ENCODE measurements around the gene RHEB. TPM values are rescaled to one million over a fixed set of nuclear protein-coding genes. Genes with fewer than 3 reads are reported as not detected.

RHEB gene
- polyA plus RNA-seq, 1 of the 3 experiments (the other 2 are of a cell fraction): 87.3 TPM

- Histone ChIP-seq H3K27ac (ENCODE audit: low read depth in 2 of 2, low read length in 1 of 2) (peak overlapping the region in 1 of 2 experiments; percentile 17; a peak in 1 of 4 replicates), H4K20me1 (ENCODE audit: insufficient read depth) (peaks cover 48% of the 10 kb centered on the region), H3K9ac (no peak overlapping the region), H3K9me2 (no peaks in the 10 kb centered on the region), H3K27me3 (ENCODE audit: insufficient read depth) (no peaks in the 10 kb centered on the region), H3K4me3 (ENCODE audit: low read depth in 2 of 2, low read length in 1 of 2) (no peak overlapping the region), H3K79me2 (ENCODE audit: insufficient read depth) (peaks cover 95% of the 10 kb centered on the region), H3K4me2 (no peak overlapping the region), H2AFZ (ENCODE audit: low read depth) (no peak overlapping the region), H3K9me3 (no peaks in the 10 kb centered on the region), H3F3A (replicated peaks; ENCODE audit: insufficient read depth) (peaks cover 52% of the 10 kb centered on the region), H3K4me1 (ENCODE audit: control insufficient read depth in 1 of 2, insufficient read depth in 2 of 2, low read depth in 1 of 2, low read length in 1 of 2) (peaks cover 3 to 11% of the 10 kb centered on the region in 2 experiments; a peak in 3 of 4 replicates), H3K36me3 (replicated peaks in 1 of 2; ENCODE audit: control insufficient read depth in 1 of 2, insufficient read depth in 2 of 2, low read length in 1 of 2) (peaks cover 74 to 77% of the 10 kb centered on the region in 2 experiments)
- ChIA-PET CTCF (interaction anchor here (1.0 to 1.3 kb wide), 3 partner anchors 11 to 22 kb away, joined by 3 read pairs; no protein-coding TSS in a partner anchor), POLR2A (no interaction called here)
- TF ChIP-seq FOSL2 (IDR thresholded peaks at IDR 0.05; ENCODE audit: borderline replicate concordance, low read depth): 0 out of 2 replicates have a peak, but pooled peaks have one; percentile 1
- TF ChIP-seq TAF1 (IDR thresholded peaks at IDR 0.05; ENCODE audit: borderline replicate concordance, low read depth, low read length): no peak
- DNase-seq: no peak
Measured at GRCh38 chr7:151488096-151488495, 31.6 kb downstream of the RHEB start.

- 95% methylated on average over 2 of the region's 2 CpGs for WGBS (ENCODE audit: low lambda C conversion rate)
- no peak overlapping the region for H3K9ac ChIP-seq
- no peak overlapping the region for H3K4me2 ChIP-seq
- POLR2A ChIA-PET: no interaction called here
- no peak overlapping the region for H2AFZ ChIP-seq (ENCODE audit: low read depth)
- TF ChIP-seq POLR2AphosphoS5 (IDR thresholded peaks at IDR 0.05; ENCODE audit: low read depth, low read length): no peak
- peaks cover 55% of the 10 kb centered on the region for H3F3A ChIP-seq (replicated peaks; ENCODE audit: insufficient read depth)
- CTCF ChIA-PET: interaction anchor here (0.9 to 1.3 kb wide), 2 partner anchors 10 to 119 kb away, joined by 3 to 4 read pairs; no protein-coding TSS in a partner anchor
- H3K27me3 ChIP-seq (ENCODE audit: insufficient read depth): no peaks in the 10 kb centered on the region
- H3K4me1 ChIP-seq (ENCODE audit: control insufficient read depth in 1 of 2, insufficient read depth in 2 of 2, low read depth in 1 of 2, low read length in 1 of 2): peaks cover 3 to 11% of the 10 kb centered on the region in 2 experiments; a peak in 3 of 4 replicates
- H3K36me3 ChIP-seq (replicated peaks in 1 of 2; ENCODE audit: control insufficient read depth in 1 of 2, insufficient read depth in 2 of 2, low read length in 1 of 2): peaks cover 74 to 85% of the 10 kb centered on the region in 2 experiments
- H3K79me2 ChIP-seq (ENCODE audit: insufficient read depth): peaks cover 95% of the 10 kb centered on the region
- no peak overlapping the region for H3K27ac ChIP-seq (ENCODE audit: low read depth in 2 of 2, low read length in 1 of 2)
- no peaks in the 10 kb centered on the region for H3K9me2 ChIP-seq
- no peak for DNase-seq
- peaks cover 44% of the 10 kb centered on the region for H4K20me1 ChIP-seq (ENCODE audit: insufficient read depth)
- no peaks in the 10 kb centered on the region for H3K9me3 ChIP-seq
- H3K4me3 ChIP-seq (ENCODE audit: low read depth in 2 of 2, low read length in 1 of 2): no peak overlapping the region
Measured at GRCh38 chr7:151487228-151487627, 32.5 kb downstream of the RHEB start.

GRCh38 chr7:151486074-151486473 is 33.6 kb downstream of the RHEB start:
- H3F3A ChIP-seq (replicated peaks; ENCODE audit: insufficient read depth): peaks cover 45% of the 10 kb centered on the region
- H3K4me3 ChIP-seq (ENCODE audit: low read depth in 2 of 2, low read length in 1 of 2): no peak overlapping the region
- peaks cover 71 to 95% of the 10 kb centered on the region in 2 experiments for H3K36me3 ChIP-seq (replicated peaks in 1 of 2; ENCODE audit: control insufficient read depth in 1 of 2, insufficient read depth in 2 of 2, low read length in 1 of 2)
- H3K9ac ChIP-seq: no peak overlapping the region
- peak overlapping the region; percentile 12; the same call in 1 of the 2 replicates for H3K4me2 ChIP-seq
- DNase-seq: no peak
- H3K9me2 ChIP-seq: no peaks in the 10 kb centered on the region
- no peaks in the 10 kb centered on the region for H3K27me3 ChIP-seq (ENCODE audit: insufficient read depth)
- peak overlapping the region in 1 of 2 experiments; percentile 62; a peak in 2 of 4 replicates for H3K27ac ChIP-seq (ENCODE audit: low read depth in 2 of 2, low read length in 1 of 2)
- peaks cover 95% of the 10 kb centered on the region for H3K79me2 ChIP-seq (ENCODE audit: insufficient read depth)
- ChIA-PET POLR2A (no interaction called here), CTCF (interaction anchor here (0.6 to 1.1 kb wide), 5 partner anchors 10 to 273 kb away, joined by 3 to 4 read pairs (median 3); no protein-coding TSS in a partner anchor)
- 97% methylated on average over 3 of the region's 3 CpGs for WGBS (ENCODE audit: low lambda C conversion rate)
- H3K9me3 ChIP-seq: no peaks in the 10 kb centered on the region
- peaks cover 3 to 11% of the 10 kb centered on the region in 2 experiments; a peak in 3 of 4 replicates for H3K4me1 ChIP-seq (ENCODE audit: control insufficient read depth in 1 of 2, insufficient read depth in 2 of 2, low read depth in 1 of 2, low read length in 1 of 2)
- no peak overlapping the region for H2AFZ ChIP-seq (ENCODE audit: low read depth)
- peaks cover 33% of the 10 kb centered on the region for H4K20me1 ChIP-seq (ENCODE audit: insufficient read depth)
- TF ChIP-seq USF1 (IDR thresholded peaks at IDR 0.05; ENCODE audit: borderline replicate concordance, low read depth) (no peak), POLR2AphosphoS5 (IDR thresholded peaks at IDR 0.05; ENCODE audit: low read depth, low read length) (no peak), NFIC (IDR thresholded peaks at IDR 0.05; ENCODE audit: borderline replicate concordance) (no peak), NRF1 (IDR thresholded peaks at IDR 0.05; ENCODE audit: low read depth, low read length) (no peak), FOXM1 (IDR thresholded peaks at IDR 0.05; ENCODE audit: low read depth) (no peak), EP300 (IDR thresholded peaks at IDR 0.05; ENCODE audit: borderline replicate concordance in 1 of 2, low read depth in 1 of 2, low read length in 1 of 2) (no peak), CTCF (IDR thresholded peaks at IDR 0.05) (no peak), REST (IDR thresholded peaks at IDR 0.05; ENCODE audit: low read depth, low read length) (no peak), SMC3 (IDR thresholded peaks at IDR 0.05; ENCODE audit: low read depth, low read length) (no peak)
